OCI-LY1 (cell line): Measurements from ENCODE around the gene GPD2.

Source experiments
- H2AFZ ChIP-seq: fragments of 200-600 bp; sonication (generic), shearing (Covaris generic); 2 replicates; pipeline ENCODE4 v1.6.0; 2014; ENCODE audit warnings: antibody characterized with exemption, mild to moderate bottlenecking, low read length
- H3F3A ChIP-seq: fragments of 200-600 bp; sonication (generic), shearing (Covaris generic); 2 replicates; pipeline ENCODE4 v1.6.0; 2014; ENCODE audit warnings: mild to moderate bottlenecking, antibody characterized with exemption, low read length, moderate library complexity; ENCODE audit not compliant: insufficient read depth
- H3K27ac ChIP-seq: fragments of 200-600 bp; sonication (generic); 2 replicates; pipeline ENCODE4 v1.5.1; 2014; ENCODE audit warnings: low read length, mixed run types, mild to moderate bottlenecking, low read depth; ENCODE audit not compliant: poor library complexity, severe bottlenecking
- H3K27me3 ChIP-seq: fragments of 200-600 bp; sonication (generic); 2 replicates; pipeline ENCODE4 v1.6.0; 2014; ENCODE audit warnings: antibody characterized with exemption, mild to moderate bottlenecking, low read length, moderate library complexity; ENCODE audit not compliant: insufficient read depth
- H3K36me3 ChIP-seq: fragments of 200-600 bp; sonication (generic); 2 replicates; pipeline ENCODE4 v1.6.1; 2014; ENCODE audit warnings: mild to moderate bottlenecking, antibody characterized with exemption, low read length, moderate library complexity, mixed read lengths; ENCODE audit not compliant: insufficient read depth
- H3K4me1 ChIP-seq: fragments of 200-600 bp; sonication (generic); 2 replicates; pipeline ENCODE4 v1.5.1; 2014; ENCODE audit warnings: mild to moderate bottlenecking, low read length, moderate library complexity; ENCODE audit not compliant: insufficient read depth, severe bottlenecking
- H3K4me2 ChIP-seq: fragments of 200-600 bp; sonication (generic), shearing (Covaris generic); 2 replicates; pipeline ENCODE4 v1.6.1; 2014; ENCODE audit warnings: low read length
- H3K4me3 ChIP-seq: fragments of 200-600 bp; sonication (generic); 2 replicates; pipeline ENCODE4 v1.5.1; 2014; ENCODE audit warnings: low read length, low read depth, mild to moderate bottlenecking, mixed read lengths; ENCODE audit not compliant: poor library complexity, severe bottlenecking
- H3K79me2 ChIP-seq: fragments of 200-600 bp; shearing (Covaris generic); 2 replicates; pipeline ENCODE4 v1.6.1; 2016; ENCODE audit warnings: mixed run types, low read length, mixed read lengths; ENCODE audit not compliant: insufficient read depth
- H3K9ac ChIP-seq: fragments of 200-600 bp; sonication (generic), shearing (Covaris generic); 2 replicates; pipeline ENCODE4 v1.6.1; 2014; ENCODE audit warnings: mild to moderate bottlenecking, low read length, mixed read lengths
- H3K9me2 ChIP-seq: fragments of 200-600 bp; sonication (generic), shearing (Covaris generic); 2 replicates; pipeline ENCODE4 v1.6.1; 2014; ENCODE audit warnings: low read depth, mild to moderate bottlenecking, low read length, mixed read lengths
- H3K9me3 ChIP-seq: fragments of 200-600 bp; shearing (Covaris generic); 2 replicates; pipeline ENCODE4 v1.6.1; 2014; ENCODE audit warnings: low read length, mixed read lengths
- H4K20me1 ChIP-seq: fragments of 200-600 bp; sonication (generic), shearing (Covaris generic); 2 replicates; pipeline ENCODE4 v1.6.0; 2016; ENCODE audit warnings: mild to moderate bottlenecking, low read length; ENCODE audit not compliant: insufficient read depth
- EZH2 ChIP-seq: fragments of 200-600 bp; sonication (generic), shearing (Covaris generic); IDR thresholded peaks from 2 replicates; pipeline ENCODE4 v1.8.0; 2017; ENCODE audit warnings: borderline replicate concordance, mixed run types, mild to moderate bottlenecking, antibody characterized with exemption, low read length, moderate library complexity, mixed read lengths
- TF ChIP-seq, protein P1 (sequence below): fragments of 200-600 bp; sonication (generic), shearing (Covaris generic); IDR thresholded peaks from 2 replicates; pipeline ENCODE4 v1.5.1; 2017; ENCODE audit warnings: mild to moderate bottlenecking, antibody characterized with exemption, low read length, moderate library complexity, mixed read lengths

GPD2 gene

GRCh38 chr2:156472686-156473085, 36.5 kb downstream of the GPD2 start:
- Histone ChIP-seq H3K4me1 (peaks cover 11% of the 10 kb centered on the region), H3K36me3 (no peaks in the 10 kb centered on the region), H3K9me3 (no peaks in the 10 kb centered on the region), H2AFZ (no peak overlapping the region), H4K20me1 (no peaks in the 10 kb centered on the region), H3K9ac (no peak overlapping the region), H3K27ac (no peak overlapping the region), H3K79me2 (no peaks in the 10 kb centered on the region), H3K4me3 (no peak overlapping the region), H3K9me2 (no peaks in the 10 kb centered on the region), H3K27me3 (no peaks in the 10 kb centered on the region), H3F3A (no peaks in the 10 kb centered on the region), H3K4me2 (no peak overlapping the region)
- TF ChIP-seq EZH2 = no peak
- TF ChIP-seq, protein P1, sequence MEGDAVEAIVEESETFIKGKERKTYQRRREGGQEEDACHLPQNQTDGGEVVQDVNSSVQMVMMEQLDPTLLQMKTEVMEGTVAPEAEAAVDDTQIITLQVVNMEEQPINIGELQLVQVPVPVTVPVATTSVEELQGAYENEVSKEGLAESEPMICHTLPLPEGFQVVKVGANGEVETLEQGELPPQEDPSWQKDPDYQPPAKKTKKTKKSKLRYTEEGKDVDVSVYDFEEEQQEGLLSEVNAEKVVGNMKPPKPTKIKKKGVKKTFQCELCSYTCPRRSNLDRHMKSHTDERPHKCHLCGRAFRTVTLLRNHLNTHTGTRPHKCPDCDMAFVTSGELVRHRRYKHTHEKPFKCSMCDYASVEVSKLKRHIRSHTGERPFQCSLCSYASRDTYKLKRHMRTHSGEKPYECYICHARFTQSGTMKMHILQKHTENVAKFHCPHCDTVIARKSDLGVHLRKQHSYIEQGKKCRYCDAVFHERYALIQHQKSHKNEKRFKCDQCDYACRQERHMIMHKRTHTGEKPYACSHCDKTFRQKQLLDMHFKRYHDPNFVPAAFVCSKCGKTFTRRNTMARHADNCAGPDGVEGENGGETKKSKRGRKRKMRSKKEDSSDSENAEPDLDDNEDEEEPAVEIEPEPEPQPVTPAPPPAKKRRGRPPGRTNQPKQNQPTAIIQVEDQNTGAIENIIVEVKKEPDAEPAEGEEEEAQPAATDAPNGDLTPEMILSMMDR = no peak

DNA sequence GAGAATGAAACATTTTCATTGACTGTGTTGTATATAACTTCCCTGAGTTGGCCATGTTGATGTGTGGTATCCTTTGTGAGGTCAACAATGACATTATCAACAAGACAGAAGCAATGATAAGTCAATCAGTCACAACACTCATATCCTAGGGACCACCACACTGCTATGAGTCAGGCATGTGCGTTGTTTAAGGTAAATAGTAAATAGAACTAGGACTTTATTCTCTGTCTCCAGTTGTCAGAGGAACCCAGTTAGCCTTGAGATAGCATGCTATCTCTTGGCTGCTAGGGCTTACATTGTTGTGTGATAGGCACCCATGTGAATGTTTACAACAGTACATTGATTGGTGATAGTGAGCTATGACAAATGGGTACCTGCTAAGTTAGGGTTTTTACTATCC, 37.3 kb downstream of the GPD2 start:
- TF ChIP-seq, protein P1 = no peak
- Histone ChIP-seq H3K9me2 (no peaks in the 10 kb centered on the region), H3K27ac (no peak overlapping the region)

DNA sequence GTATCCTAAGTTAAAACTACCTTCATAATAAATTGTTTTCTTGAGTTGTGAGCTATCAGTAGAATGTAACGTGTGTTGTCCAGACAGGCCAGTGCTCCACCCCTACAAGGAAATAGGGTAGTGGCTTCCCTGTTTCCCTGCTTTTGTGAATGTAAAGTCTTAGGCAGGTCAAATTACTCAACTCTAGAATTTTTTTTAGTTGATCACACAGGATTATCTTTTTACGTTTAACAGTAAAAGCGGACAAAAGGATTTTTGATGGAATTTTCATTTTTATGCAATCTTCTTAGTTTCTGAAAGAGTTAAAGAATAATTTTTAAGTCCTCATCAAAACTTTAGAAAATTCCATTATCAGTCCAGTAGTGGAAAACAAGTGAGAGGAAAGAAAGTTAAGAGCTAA, 38.2 kb downstream of the GPD2 start:
- Histone ChIP-seq H3K4me1 (peaks cover 11% of the 10 kb centered on the region), H3K36me3 (no peaks in the 10 kb centered on the region), H3K9ac (no peak overlapping the region), H2AFZ (no peak overlapping the region), H3K27ac (no peak overlapping the region), H3K79me2 (no peaks in the 10 kb centered on the region), H3K9me3 (no peaks in the 10 kb centered on the region), H3K4me2 (no peak overlapping the region), H4K20me1 (no peaks in the 10 kb centered on the region), H3K27me3 (no peaks in the 10 kb centered on the region), H3K4me3 (no peak overlapping the region), H3F3A (no peaks in the 10 kb centered on the region), H3K9me2 (no peaks in the 10 kb centered on the region)
- no peak for TF ChIP-seq EZH2
- TF ChIP-seq, protein P1 = no peak

More for the DNA sequence above, 37.3 kb downstream of the GPD2 start:
- H2AFZ ChIP-seq = no peak overlapping the region
- H3K4me3 ChIP-seq = no peak overlapping the region
- H3K4me2 ChIP-seq = no peak overlapping the region
- peaks cover 11% of the 10 kb centered on the region for H3K4me1 ChIP-seq
- no peaks in the 10 kb centered on the region for H3K79me2 ChIP-seq
- H3F3A ChIP-seq = no peaks in the 10 kb centered on the region
- H3K27me3 ChIP-seq = no peaks in the 10 kb centered on the region
- no peaks in the 10 kb centered on the region for H3K9me3 ChIP-seq
- no peaks in the 10 kb centered on the region for H3K36me3 ChIP-seq
- H4K20me1 ChIP-seq = no peaks in the 10 kb centered on the region
- H3K9ac ChIP-seq = no peak overlapping the region
